Suprapubic skin (tissue), 4 donors: ENCODE results near the gene SNRNP70. TPM values are rescaled to one million over a fixed set of nuclear protein-coding genes. Genes with fewer than 3 reads are reported as not detected.
A peak's percentile ranks its signal among the peaks of the same experiment; 100 is the strongest.

Experiments
- DNase-seq, 2 donors: peaks; one replicate each; pipeline ENCODE4 v3.0.0-alpha.2; 2019; ENCODE audit warnings: low spot score in 2 of 2
- H3K27ac ChIP-seq: fragments of 200-600 bp; sonication (generic); one replicate; pipeline ENCODE4 v1.5.1; 2019
- H3K27me3 ChIP-seq: fragments of 200-600 bp; sonication (generic); one replicate; pipeline ENCODE4 v1.5.1; 2019
- H3K36me3 ChIP-seq: fragments of 200-600 bp; sonication (generic); one replicate; pipeline ENCODE4 v1.5.1; 2019
- H3K4me1 ChIP-seq: fragments of 200-600 bp; sonication (generic); one replicate; pipeline ENCODE4 v1.5.1; 2019
- H3K4me3 ChIP-seq: fragments of 200-600 bp; sonication (generic); one replicate; pipeline ENCODE4 v1.5.1; 2019; ENCODE audit warnings: mild to moderate bottlenecking
- H3K9me3 ChIP-seq: fragments of 200-600 bp; sonication (generic); one replicate; pipeline ENCODE4 v1.5.1; 2019
- CTCF ChIP-seq, 2 donors: fragments of 200-600 bp in 1 of 2; fragments of 450-650 bp in 1 of 2; sonication (generic) in 1 of 2; IDR thresholded peaks; one replicate each; pipeline ENCODE4 v1.5.1; 2016 to 2019; ENCODE audit warnings: antibody characterized with exemption in 2 of 2, mild to moderate bottlenecking in 1 of 2, moderate library complexity in 1 of 2
- EP300 ChIP-seq: sonication (generic); formaldehyde crosslinking; IDR thresholded peaks from one replicate; pipeline ENCODE4 v1.6.1; 2017; ENCODE audit warnings: antibody characterized with exemption
- POLR2A ChIP-seq, 2 donors: fragments of 450-650 bp; IDR thresholded peaks; one replicate each; pipeline ENCODE4 v1.6.1; 2017; ENCODE audit warnings: antibody characterized with exemption in 2 of 2, mild to moderate bottlenecking in 2 of 2, moderate library complexity in 2 of 2
- POLR2AphosphoS5 ChIP-seq, 3 donors: sonication (generic); formaldehyde crosslinking; IDR thresholded peaks; one replicate each; pipeline ENCODE4 v1.6.1; 2017; ENCODE audit warnings: antibody characterized with exemption in 3 of 3
- WGBS: methylation state at CpG from one replicate; pipeline ENCODE4 v1.1.5; 2018; 5-methylcytosine and 5-hydroxymethylcytosine counted together
- total RNA-seq, 4 donors: library from RNA; depleted of rRNA; stranded (reverse); fragments of >200 nt; gene quantifications; one replicate each; pipeline ENCODE4 v1.1.0, GENCODE V29; 2016

The SNRNP70 gene
- total RNA-seq, 4 donors from 2014 or later: 207 to 788 (median 322) TPM

GRCh38 chr19:49085868-49086232, 599 bp downstream of the SNRNP70 start:
- H3K36me3 ChIP-seq: peaks cover 27% of the 10 kb centered on the region
- peak overlapping the region; percentile 88 for H3K27ac ChIP-seq
- WGBS: 1% methylated on average over 14 of the region's 14 CpGs
- TF ChIP-seq CTCF (IDR thresholded peaks at IDR 0.05) (no peak), POLR2AphosphoS5 (IDR thresholded peaks at IDR 0.05) (no peak), EP300 (no peak), POLR2A (IDR thresholded peaks at IDR 0.05) (no peak)
- H3K27me3 ChIP-seq: no peaks in the 10 kb centered on the region
- no peaks in the 10 kb centered on the region for H3K9me3 ChIP-seq
- DNase-seq: no peak
- H3K4me1 ChIP-seq: peaks cover 29% of the 10 kb centered on the region
- peak overlapping the region; percentile 73 for H3K4me3 ChIP-seq

GRCh38 chr19:49086296-49086695, 1.0 kb downstream of the SNRNP70 start:
- TF ChIP-seq CTCF (IDR thresholded peaks at IDR 0.05) (no peak), EP300 (no peak), POLR2AphosphoS5 (IDR thresholded peaks at IDR 0.05) (no peak), POLR2A (IDR thresholded peaks at IDR 0.05) (no peak)
- Histone ChIP-seq H3K4me3 (peak overlapping the region; percentile 73), H3K9me3 (no peaks in the 10 kb centered on the region), H3K27me3 (no peaks in the 10 kb centered on the region), H3K36me3 (peaks cover 32% of the 10 kb centered on the region), H3K4me1 (peaks cover 29% of the 10 kb centered on the region), H3K27ac (no peak overlapping the region)
- DNase-seq: no peak
- WGBS: 33% methylated on average over 11 of the region's 11 CpGs

- Histone ChIP-seq H3K36me3 (peaks cover 81% of the 10 kb centered on the region), H3K4me3 (no peak overlapping the region), H3K27me3 (no peaks in the 10 kb centered on the region), H3K4me1 (peaks cover 21% of the 10 kb centered on the region), H3K27ac (no peak overlapping the region), H3K9me3 (no peaks in the 10 kb centered on the region)
- WGBS: 90% methylated on average over 17 of the region's 17 CpGs
- TF ChIP-seq POLR2A (IDR thresholded peaks at IDR 0.05) (no peak), EP300 (no peak), CTCF (IDR thresholded peaks at IDR 0.05) (no peak), POLR2AphosphoS5 (IDR thresholded peaks at IDR 0.05) (no peak)
- DNase-seq: no peak
These were observed 6.3 kb downstream of the SNRNP70 start for GRCh38 chr19:49091391-49092038.

GRCh38 chr19:49092686-49093085, 7.4 kb downstream of the SNRNP70 start:
- 89% methylated on average over 6 of the region's 6 CpGs for WGBS
- Histone ChIP-seq H3K4me3 (no peak overlapping the region), H3K27me3 (no peaks in the 10 kb centered on the region), H3K4me1 (peaks cover 12% of the 10 kb centered on the region), H3K9me3 (no peaks in the 10 kb centered on the region), H3K27ac (no peak overlapping the region), H3K36me3 (peaks cover 83% of the 10 kb centered on the region)
- TF ChIP-seq POLR2AphosphoS5 (IDR thresholded peaks at IDR 0.05): no peak
- no peak for TF ChIP-seq CTCF (IDR thresholded peaks at IDR 0.05)
- TF ChIP-seq EP300: no peak
- TF ChIP-seq POLR2A (IDR thresholded peaks at IDR 0.05): no peak
- no peak for DNase-seq

- H3K4me1 ChIP-seq: peaks cover 12% of the 10 kb centered on the region
- peaks cover 89% of the 10 kb centered on the region for H3K36me3 ChIP-seq
- no peak overlapping the region for H3K27ac ChIP-seq
- WGBS: 76% methylated on average over 22 of the region's 23 CpGs
- no peak for DNase-seq
- H3K9me3 ChIP-seq: no peaks in the 10 kb centered on the region
- H3K27me3 ChIP-seq: no peaks in the 10 kb centered on the region
- no peak overlapping the region for H3K4me3 ChIP-seq
- TF ChIP-seq POLR2A (IDR thresholded peaks at IDR 0.05): no peak
- no peak for TF ChIP-seq CTCF (IDR thresholded peaks at IDR 0.05)
These were observed 9.5 kb downstream of the SNRNP70 start for GRCh38 chr19:49094505-49095482.
